ENCODE data around the gene NT5M. TPM values are rescaled to one million over a fixed set of nuclear protein-coding genes. Genes with fewer than 3 reads are reported as not detected.

Gene NT5M
- total and polyA plus RNA-seq, 2 donors (not counting 1 experiment from before 2014, with no cell fraction given) = 0.37 to 1.2 TPM

DNA sequence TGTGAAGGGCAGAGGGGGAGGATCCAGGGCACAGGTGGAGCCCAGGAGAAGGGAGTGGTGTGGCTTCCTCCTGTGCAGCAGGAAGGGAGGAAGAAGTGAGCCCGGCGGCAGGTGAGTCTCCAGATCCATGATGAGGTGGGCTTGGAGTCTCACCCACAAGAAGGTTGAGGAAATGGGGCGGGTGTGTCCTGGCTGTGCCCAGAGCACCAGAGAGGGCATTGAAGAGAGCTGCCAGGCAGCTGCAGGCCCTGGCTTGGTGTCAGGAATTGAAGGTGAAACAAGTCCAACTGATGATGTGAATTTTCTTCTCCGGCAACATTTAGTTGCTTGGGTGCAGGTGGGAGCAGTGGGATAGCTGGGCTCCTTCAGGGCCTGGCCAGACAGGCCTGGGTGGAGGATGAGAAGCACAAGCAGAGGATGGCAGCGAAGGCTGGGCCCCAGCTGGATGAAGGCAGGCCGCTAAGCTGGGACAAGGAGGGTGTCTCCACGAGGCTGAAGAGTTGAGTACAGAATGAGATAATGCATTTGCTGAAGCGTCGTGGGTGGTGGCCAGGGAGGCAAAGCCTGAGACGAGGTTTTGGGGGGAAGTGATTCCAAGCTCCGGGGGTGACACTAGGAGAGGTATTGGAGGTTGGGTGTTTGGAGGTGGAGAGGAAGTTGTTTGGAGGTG lies 18.3 kb downstream of the NT5M start:
- no peaks in the 10 kb centered on the region for H3K4me1 ChIP-seq (ENCODE audit: control insufficient read depth, extremely low read depth, insufficient read depth, low read length)
- H3K9me3 ChIP-seq (ENCODE audit: control insufficient read depth, insufficient read depth, low read depth, low read length) = no peaks in the 10 kb centered on the region
- H3K36me3 ChIP-seq (ENCODE audit: control insufficient read depth, insufficient read depth, low read length) = no peaks in the 10 kb centered on the region
- H3K27ac ChIP-seq (ENCODE audit: insufficient read depth, low read length) = no peak overlapping the region
- TF ChIP-seq CTCF (conservative IDR thresholded peaks at IDR 0.05 in 1 of 2, IDR thresholded peaks at IDR 0.05 in 1 of 2; ENCODE audit: low read depth in 1 of 2, low read length in 2 of 2) = no peak
- no peak for TF ChIP-seq EZH2 (IDR thresholded peaks at IDR 0.05; ENCODE audit: low read length, missing control alignments)
- no peak overlapping the region for H3K9ac ChIP-seq (ENCODE audit: insufficient read depth, low read length)
- no peak for DNase-seq (ENCODE audit: low read depth in 2 of 2)
- H3K27me3 ChIP-seq (ENCODE audit: control insufficient read depth, insufficient read depth, low read length) = no peaks in the 10 kb centered on the region
- H4K20me1 ChIP-seq (ENCODE audit: control insufficient read depth, extremely low read depth, insufficient read depth, low read length) = no peaks in the 10 kb centered on the region
- no peak overlapping the region for H3K4me3 ChIP-seq (replicated peaks in 1 of 4; ENCODE audit: control extremely low read depth in 1 of 4, insufficient read depth in 1 of 4, low read depth in 3 of 4, low read length in 4 of 4)
- no peaks in the 10 kb centered on the region for H3K79me2 ChIP-seq (ENCODE audit: control insufficient read depth, insufficient read depth, low read length)
- H3K4me2 ChIP-seq (ENCODE audit: extremely low read depth, insufficient read depth, low read length) = no peak overlapping the region
- no peak overlapping the region for H2AFZ ChIP-seq (ENCODE audit: low read length)

DNA sequence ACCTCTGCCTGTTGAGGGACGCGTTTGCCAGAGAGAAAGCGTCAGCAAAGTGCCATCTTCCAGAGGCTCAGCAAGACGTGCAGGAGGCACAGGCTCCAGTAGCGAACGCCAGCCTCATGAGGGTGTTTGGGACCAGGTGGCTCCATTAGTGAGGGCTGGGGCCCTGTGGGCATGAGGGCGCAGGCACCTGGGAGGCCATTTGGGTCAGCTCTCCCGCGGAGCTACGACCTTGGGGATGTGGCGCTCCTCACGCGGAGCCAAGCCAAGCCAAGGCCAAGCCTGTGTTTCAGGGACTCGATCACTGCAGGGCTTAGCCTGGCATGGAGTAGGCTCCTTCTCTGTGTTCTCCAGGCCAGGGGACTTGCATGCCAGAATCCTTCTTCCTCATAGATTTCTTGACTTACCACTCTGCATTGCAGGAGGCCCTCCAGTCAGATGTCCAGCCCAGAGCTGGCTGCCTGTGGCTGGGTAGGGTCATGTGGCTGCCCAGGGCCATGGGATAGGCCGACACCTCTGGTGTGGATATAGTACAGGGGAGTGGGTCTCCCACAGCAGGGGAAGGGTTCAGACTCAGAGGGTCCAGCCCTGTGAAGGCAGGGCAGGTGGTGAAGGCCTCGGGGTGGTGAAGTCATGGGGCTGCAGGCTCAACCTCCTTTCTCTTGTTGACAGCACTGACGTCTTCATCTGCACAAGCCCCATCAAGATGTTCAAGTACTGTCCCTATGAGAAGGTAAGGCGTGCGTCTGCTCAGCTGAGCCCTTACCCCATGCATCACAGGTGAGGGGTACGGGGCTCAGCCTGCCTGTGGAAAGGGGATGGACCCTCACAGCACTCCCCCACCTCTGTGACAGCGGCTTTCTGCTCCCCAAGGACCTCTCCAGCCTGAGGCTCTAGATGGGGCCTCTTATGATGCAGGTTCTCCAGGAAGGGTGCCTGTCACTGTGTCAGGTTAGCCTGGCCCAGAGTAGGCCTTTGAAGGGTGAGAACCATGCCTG lies 19.6 kb downstream of the NT5M start:
- H2AFZ ChIP-seq (ENCODE audit: low read length) = no peak overlapping the region
- H3K4me1 ChIP-seq (ENCODE audit: control insufficient read depth, extremely low read depth, insufficient read depth, low read length) = no peaks in the 10 kb centered on the region
- H3K27me3 ChIP-seq (ENCODE audit: control insufficient read depth, insufficient read depth, low read length) = no peaks in the 10 kb centered on the region
- no peak overlapping the region for H3K9ac ChIP-seq (ENCODE audit: insufficient read depth, low read length)
- H3K36me3 ChIP-seq (ENCODE audit: control insufficient read depth, insufficient read depth, low read length) = no peaks in the 10 kb centered on the region
- H3K9me3 ChIP-seq (ENCODE audit: control insufficient read depth, insufficient read depth, low read depth, low read length) = no peaks in the 10 kb centered on the region
- no peaks in the 10 kb centered on the region for H4K20me1 ChIP-seq (ENCODE audit: control insufficient read depth, extremely low read depth, insufficient read depth, low read length)
- TF ChIP-seq CTCF (conservative IDR thresholded peaks at IDR 0.05 in 1 of 2, IDR thresholded peaks at IDR 0.05 in 1 of 2; ENCODE audit: low read depth in 1 of 2, low read length in 2 of 2) (no peak), EZH2 (IDR thresholded peaks at IDR 0.05; ENCODE audit: low read length, missing control alignments) (no peak)
- H3K4me2 ChIP-seq (ENCODE audit: extremely low read depth, insufficient read depth, low read length) = no peak overlapping the region
- no peak overlapping the region for H3K4me3 ChIP-seq (replicated peaks in 1 of 4; ENCODE audit: control extremely low read depth in 1 of 4, insufficient read depth in 1 of 4, low read depth in 3 of 4, low read length in 4 of 4)
- H3K79me2 ChIP-seq (ENCODE audit: control insufficient read depth, insufficient read depth, low read length) = no peaks in the 10 kb centered on the region
- DNase-seq (ENCODE audit: low read depth in 2 of 2) = no peak
- no peak overlapping the region for H3K27ac ChIP-seq (ENCODE audit: insufficient read depth, low read length)

GRCh38 chr17:17324616-17325015 lies 21.4 kb downstream of the NT5M start:
- H2AFZ ChIP-seq (ENCODE audit: low read length) = no peak overlapping the region

More at GRCh38 chr17:17324616-17325015, 21.4 kb downstream of the NT5M start:
- Histone ChIP-seq H3K79me2 (ENCODE audit: control insufficient read depth, insufficient read depth, low read length) (no peaks in the 10 kb centered on the region), H3K27me3 (ENCODE audit: control insufficient read depth, insufficient read depth, low read length) (no peaks in the 10 kb centered on the region), H4K20me1 (ENCODE audit: control insufficient read depth, extremely low read depth, insufficient read depth, low read length) (no peaks in the 10 kb centered on the region), H3K4me3 (replicated peaks in 1 of 4; ENCODE audit: control extremely low read depth in 1 of 4, insufficient read depth in 1 of 4, low read depth in 3 of 4, low read length in 4 of 4) (no peak overlapping the region), H3K36me3 (ENCODE audit: control insufficient read depth, insufficient read depth, low read length) (no peaks in the 10 kb centered on the region), H3K27ac (ENCODE audit: insufficient read depth, low read length) (no peak overlapping the region), H3K9me3 (ENCODE audit: control insufficient read depth, insufficient read depth, low read depth, low read length) (no peaks in the 10 kb centered on the region), H3K9ac (ENCODE audit: insufficient read depth, low read length) (no peak overlapping the region), H3K4me1 (ENCODE audit: control insufficient read depth, extremely low read depth, insufficient read depth, low read length) (no peaks in the 10 kb centered on the region), H3K4me2 (ENCODE audit: extremely low read depth, insufficient read depth, low read length) (no peak overlapping the region)
- no peak for TF ChIP-seq EZH2 (IDR thresholded peaks at IDR 0.05; ENCODE audit: low read length, missing control alignments)
- no peak for TF ChIP-seq CTCF (conservative IDR thresholded peaks at IDR 0.05 in 1 of 2, IDR thresholded peaks at IDR 0.05 in 1 of 2; ENCODE audit: low read depth in 1 of 2, low read length in 2 of 2)
- no peak for DNase-seq (ENCODE audit: low read depth in 2 of 2)
